GM18870 (cell line): ENCODE results near the gene MARK4.

ENCODE experiments used
- ATAC-seq: cut with Tn5 transposase; IDR thresholded peaks from one replicate; pipeline ENCODE4 v1.9.1; 2021; ENCODE audit warnings: moderate library complexity; ENCODE audit not compliant: unreplicated experiment

MARK4 gene

GRCh38 chr19:45271098-45271734 lies 20.1 kb downstream of the MARK4 start:
- no peak for ATAC-seq

GRCh38 chr19:45271735-45272108 lies 20.7 kb downstream of the MARK4 start:
- ATAC-seq, result no peak

GRCh38 chr19:45273521-45273855 lies 22.4 kb downstream of the MARK4 start:
- no peak for ATAC-seq

GRCh38 chr19:45275370-45275971 lies 24.4 kb downstream of the MARK4 start:
- ATAC-seq, result no peak

GRCh38 chr19:45276284-45276687 lies 25.2 kb downstream of the MARK4 start:
- ATAC-seq, result no peak

GRCh38 chr19:45278087-45278486 lies 27.0 kb downstream of the MARK4 start:
- no peak for ATAC-seq

GRCh38 chr19:45279587-45280192 lies 28.6 kb downstream of the MARK4 start:
- ATAC-seq, result no peak

GRCh38 chr19:45280471-45280961 lies 29.4 kb downstream of the MARK4 start:
- no peak for ATAC-seq

- no peak for ATAC-seq
Observed at GRCh38 chr19:45283443-45284033, 32.5 kb downstream of the MARK4 start.

- ATAC-seq, result no peak
Observed at GRCh38 chr19:45290381-45290931, 39.4 kb downstream of the MARK4 start.

GRCh38 chr19:45291834-45292233 lies 40.8 kb downstream of the MARK4 start:
- ATAC-seq, result no peak

- no peak for ATAC-seq
Observed at GRCh38 chr19:45293682-45294081, 42.6 kb downstream of the MARK4 start.

GRCh38 chr19:45294291-45295029 lies 43.4 kb downstream of the MARK4 start:
- no peak for ATAC-seq

GRCh38 chr19:45295873-45296272 lies 44.8 kb downstream of the MARK4 start:
- ATAC-seq, result no peak

GRCh38 chr19:45296355-45296754 lies 45.3 kb downstream of the MARK4 start:
- no peak for ATAC-seq

GRCh38 chr19:45297674-45298073 lies 46.6 kb downstream of the MARK4 start:
- ATAC-seq, result no peak

GRCh38 chr19:45298264-45298663 lies 47.2 kb downstream of the MARK4 start:
- ATAC-seq, result no peak

GRCh38 chr19:45299719-45300118 lies 48.6 kb downstream of the MARK4 start:
- ATAC-seq, result no peak

- ATAC-seq, result no peak
Observed at GRCh38 chr19:45302416-45302815, 51.3 kb downstream of the MARK4 start.

GRCh38 chr19:45303269-45304060 lies 52.4 kb downstream of the MARK4 start:
- no peak for ATAC-seq
